GM21528 (cell line): ENCODE data around the gene DPF3.

ENCODE experiments used
- ATAC-seq: cut with Tn5 transposase; IDR thresholded peaks from one replicate; pipeline ENCODE4 v1.9.1; 2021; ENCODE audit warnings: mild to moderate bottlenecking, moderate library complexity; ENCODE audit not compliant: unreplicated experiment, low FRiP score

The DPF3 gene

GRCh38 chr14:72845683-72846082 lies 48.2 kb downstream of the DPF3 start:
- ATAC-seq = no peak

GRCh38 chr14:72845196-72845595 lies 48.7 kb downstream of the DPF3 start:
- no peak for ATAC-seq

GRCh38 chr14:72844524-72844923 lies 49.4 kb downstream of the DPF3 start:
- no peak for ATAC-seq

- no peak for ATAC-seq
These were observed 53.9 kb downstream of the DPF3 start for GRCh38 chr14:72839753-72840607.

- ATAC-seq = no peak
These were observed 54.5 kb downstream of the DPF3 start for GRCh38 chr14:72839351-72839750.

- ATAC-seq = no peak
These were observed 57.8 kb downstream of the DPF3 start for GRCh38 chr14:72836085-72836484.

GRCh38 chr14:72833174-72833573 lies 60.7 kb downstream of the DPF3 start:
- ATAC-seq = no peak

- ATAC-seq = no peak
These were observed 62.9 kb downstream of the DPF3 start for GRCh38 chr14:72830786-72831594.

GRCh38 chr14:72830356-72830755 lies 63.5 kb downstream of the DPF3 start:
- no peak for ATAC-seq

- ATAC-seq = no peak
These were observed 65.3 kb downstream of the DPF3 start for GRCh38 chr14:72828604-72829003.

GRCh38 chr14:72826039-72826438 lies 67.9 kb downstream of the DPF3 start:
- no peak for ATAC-seq

GRCh38 chr14:72825486-72825885 lies 68.4 kb downstream of the DPF3 start:
- no peak for ATAC-seq

- no peak for ATAC-seq
These were observed 69.8 kb downstream of the DPF3 start for GRCh38 chr14:72824051-72824450.

GRCh38 chr14:72822946-72823611 lies 70.8 kb downstream of the DPF3 start:
- ATAC-seq = no peak

- no peak for ATAC-seq
These were observed 74.9 kb downstream of the DPF3 start for GRCh38 chr14:72818998-72819397.

- no peak for ATAC-seq
These were observed 77.6 kb downstream of the DPF3 start for GRCh38 chr14:72816287-72816686.

GRCh38 chr14:72815430-72815829 lies 78.5 kb downstream of the DPF3 start:
- no peak for ATAC-seq

- ATAC-seq = no peak
These were observed 81.5 kb downstream of the DPF3 start for GRCh38 chr14:72812292-72812851.

GRCh38 chr14:72810201-72810600 lies 83.7 kb downstream of the DPF3 start:
- ATAC-seq = no peak

GRCh38 chr14:72809063-72809462 lies 84.8 kb downstream of the DPF3 start:
- ATAC-seq = no peak

- ATAC-seq = no peak
These were observed 85.3 kb downstream of the DPF3 start for GRCh38 chr14:72808564-72808963.
